ENCODE results near the gene TMEM60. TPM values are rescaled to one million over a fixed set of nuclear protein-coding genes. Genes with fewer than 3 reads are reported as not detected.

Gene TMEM60
- polyA plus RNA-seq, 1 donor (not counting 4 experiments of a cell fraction or from before 2014, with no cell fraction given) = 27.5 TPM

- Histone ChIP-seq H3K27me3 (ENCODE audit: control insufficient read depth, extremely low read depth, insufficient read depth, low read length) (no peaks in the 10 kb centered on the region), H2AFZ (ENCODE audit: control insufficient read depth, low read length) (no peak overlapping the region), H3K79me2 (ENCODE audit: control insufficient read depth, insufficient read depth, low read length) (peaks cover 2% of the 10 kb centered on the region), H3K9ac (ENCODE audit: control insufficient read depth, extremely low read depth, insufficient read depth, low read length) (no peak overlapping the region), H3K27ac (ENCODE audit: control insufficient read depth, insufficient read depth, low read length) (no peak overlapping the region), H4K20me1 (ENCODE audit: control insufficient read depth, extremely low read depth, insufficient read depth, low read length) (no peaks in the 10 kb centered on the region), H3K4me1 (ENCODE audit: control insufficient read depth, extremely low read depth, insufficient read depth, low read length) (no peaks in the 10 kb centered on the region), H3K36me3 (ENCODE audit: control insufficient read depth in 2 of 2, extremely low read depth in 1 of 2, insufficient read depth in 2 of 2, low read length in 2 of 2) (no peaks in the 10 kb centered on the region), H3K4me2 (ENCODE audit: control insufficient read depth, extremely low read depth, insufficient read depth, low read depth, low read length) (no peak overlapping the region), H3K4me3 (ENCODE audit: control insufficient read depth in 2 of 3, extremely low read depth in 1 of 3, insufficient read depth in 2 of 3, low read depth in 1 of 3, low read length in 3 of 3) (no peak overlapping the region), H3K9me1 (ENCODE audit: control insufficient read depth, extremely low read depth, insufficient read depth, low read length) (no peaks in the 10 kb centered on the region), H3K9me3 (ENCODE audit: control insufficient read depth, low read depth, low read length) (no peaks in the 10 kb centered on the region)
- TF ChIP-seq CTCF (optimal IDR thresholded peaks at IDR 0.05 in 1 of 3, IDR thresholded peaks at IDR 0.05 in 1 of 3, conservative IDR thresholded peaks at IDR 0.05 in 1 of 3; ENCODE audit: extremely low read depth in 1 of 3, insufficient read depth in 2 of 3, low read length in 3 of 3) = no peak
- no peak for TF ChIP-seq EZH2 (IDR thresholded peaks at IDR 0.05; ENCODE audit: low read length)
- DNase-seq (ENCODE audit: low read depth, low spot score) (no peak), FAIRE-seq (no peak)
- dilution Hi-C loops (cut with MboI; ENCODE audit: extremely low pct_ligation_motif_present, low sequenced_read_pairs) = no loop called here
These were observed 52.5 kb downstream of the TMEM60 start for GRCh38 chr7:77745746-77746145.

Other genes starting within 250 kb of the TMEM60 start
- gene RSBN1L, start 102.0 kb downstream of the TMEM60 start, polyA plus RNA-seq = 3.9 to 9.6 TPM (median 6.0 TPM) in 3 replicates
- 13.6 to 24.1 TPM (median 16.4 TPM) in 3 replicates for gene PHTF2, start 339 bp upstream of the TMEM60 start, polyA plus RNA-seq